ENCODE results near the gene SEPHS1.
"Not testable (repeated sequence)": the region's sequence is repeated elsewhere in the genome, so short reads cannot be mapped to it uniquely, and the experiment has no call there.

Gene SEPHS1

GRCh38 chr10:13276749-13277365 is 71.2 kb downstream of the SEPHS1 start:
- peak; percentile 0 for DNase-seq

GRCh38 chr10:13276146-13276545 is 71.9 kb downstream of the SEPHS1 start:
- DNase-seq: not testable (repeated sequence)

GRCh38 chr10:13272164-13272571 is 75.9 kb downstream of the SEPHS1 start:
- DNase-seq: no peak

GRCh38 chr10:13271552-13272163 is 76.4 kb downstream of the SEPHS1 start:
- DNase-seq: no peak

- DNase-seq: no peak
Measured at GRCh38 chr10:13270877-13271551, 77.1 kb downstream of the SEPHS1 start.

- DNase-seq: no peak
Measured at GRCh38 chr10:13268841-13269240, 79.3 kb downstream of the SEPHS1 start.

GRCh38 chr10:13268310-13268709 is 79.8 kb downstream of the SEPHS1 start:
- no peak for DNase-seq
